Esophagus muscularis mucosa (tissue), 4 donors: ENCODE results near the gene MCUB. TPM values are rescaled to one million over a fixed set of nuclear protein-coding genes. Genes with fewer than 3 reads are reported as not detected.
"Not testable (repeated sequence)": the region's sequence is repeated elsewhere in the genome, so short reads cannot be mapped to it uniquely, and the experiment has no call there.

Experiments
- DNase-seq: peaks from one replicate; pipeline ENCODE4 v3.0.0-alpha.2; 2017; ENCODE audit errors: extremely low spot score
- H3K27ac ChIP-seq, 4 donors: fragments of 200-600 bp; sonication (generic); replicated peaks in 1 of 4; 1 replicate in 3 of 4; 2 replicates in 1 of 4; pipeline ENCODE4 v1.5.1; 2016 to 2019; ENCODE audit warnings: mild to moderate bottlenecking in 1 of 4
- H3K27me3 ChIP-seq, 4 donors: fragments of 200-600 bp; sonication (generic); one replicate each; pipeline versions ENCODE4 v1.5.1 to v1.6.0; 2016 to 2019
- H3K36me3 ChIP-seq, 4 donors: fragments of 200-600 bp; sonication (generic); one replicate each; pipeline ENCODE4 v1.5.1; 2016 to 2019
- H3K4me1 ChIP-seq, 4 donors: fragments of 200-600 bp; sonication (generic); one replicate each; pipeline ENCODE4 v1.5.1; 2016 to 2019
- H3K4me3 ChIP-seq, 4 donors: fragments of 200-600 bp; sonication (generic); 1 replicate in 2 of 4; 2 replicates in 2 of 4; pipeline ENCODE4 v1.5.1; 2016 to 2019; ENCODE audit warnings: mild to moderate bottlenecking in 4 of 4, moderate library complexity in 1 of 4
- H3K9me3 ChIP-seq, 4 donors: fragments of 200-600 bp; sonication (generic); 1 replicate in 3 of 4; 2 replicates in 1 of 4; pipeline ENCODE4 v1.5.1; 2016 to 2019
- CTCF ChIP-seq, 3 experiments: fragments of 200-600 bp in 2 of 3; fragments of 450-650 bp in 1 of 3; sonication (generic) in 2 of 3; IDR thresholded peaks; one replicate each; pipeline ENCODE4 v1.5.1; 2017 to 2019; ENCODE audit warnings: antibody characterized with exemption in 3 of 3, mild to moderate bottlenecking in 2 of 3, moderate library complexity in 1 of 3
- EP300 ChIP-seq: sonication (generic); formaldehyde crosslinking; IDR thresholded peaks from one replicate; pipeline ENCODE4 v1.6.1; 2017; ENCODE audit warnings: antibody characterized with exemption
- POLR2A ChIP-seq: fragments of 450-650 bp; IDR thresholded peaks from one replicate; pipeline ENCODE4 v1.6.1; 2017; ENCODE audit warnings: antibody characterized with exemption, moderate library complexity, mild to moderate bottlenecking, low read depth
- POLR2AphosphoS5 ChIP-seq, 2 donors: sonication (generic); formaldehyde crosslinking; IDR thresholded peaks; one replicate each; pipeline ENCODE4 v1.6.1; 2017; ENCODE audit warnings: antibody characterized with exemption in 2 of 2
- WGBS: methylation state at CpG from one replicate; pipeline ENCODE4 v1.1.5; 2018; 5-methylcytosine and 5-hydroxymethylcytosine counted together
- intact Hi-C: fragments of 100-400 bp; cut with DNase I; formaldehyde crosslinking; loops from one replicate; pipeline ENCODE4 v1.15.1; 2023
- total RNA-seq, 4 donors: library from RNA; depleted of rRNA; stranded (reverse); fragments of >200 nt; gene quantifications; one replicate each; pipeline versions ENCODE4 v1.1.0 to v1.2.1, GENCODE V29; 2016

The MCUB gene
- 10 to 100 TPM in 3 of 4 donors, 1 to 10 TPM in 1; 7.9 to 25.6 (median 15.1) TPM for total RNA-seq

- peaks cover 5 to 31% (median 18%) of the 10 kb centered on the region in 4 donors for H3K4me1 ChIP-seq
- intact Hi-C loops, result loop anchor here (5.0 kb wide), 1 partner anchor 128 kb away; the partner anchor contains the start of gene SEC24B
- peak within 1 kb of the TSS; percentile 63 to 86 (median 69) for H3K4me3 ChIP-seq
- under 1% methylated on average over 50 of the region's 73 CpGs for WGBS
- TF ChIP-seq CTCF (IDR thresholded peaks at IDR 0.05) (no peak), POLR2A (no peak), POLR2AphosphoS5 (IDR thresholded peaks at IDR 0.05) (peak; percentile 75 to 80)
- no peaks in the 10 kb centered on the region for H3K36me3 ChIP-seq
- H3K9me3 ChIP-seq, result no peaks in the 10 kb centered on the region
- peak; percentile 96 for DNase-seq
- H3K27me3 ChIP-seq, result no peaks in the 10 kb centered on the region
- H3K27ac ChIP-seq, result peak within 1 kb of the TSS; percentile 81 to 86 (median 84)
These were observed at the start of gene MCUB for GRCh38 chr4:109559983-109560686. Gene MCUB, plus strand, starts transcription at chr4:109560246. Its CDS starts 92 bp downstream, at chr4:109560338.

GRCh38 chr4:109510687-109511086 lies 49.4 kb upstream of the MCUB start:
- DNase-seq, result no peak
- Histone ChIP-seq H3K36me3 (peaks cover 22 to 95% (median 60%) of the 10 kb centered on the region in 4 donors), H3K4me1 (no peaks in the 10 kb centered on the region), H3K9me3 (no peaks in the 10 kb centered on the region), H3K27me3 (no peaks in the 10 kb centered on the region), H3K27ac (no peak overlapping the region), H3K4me3 (no peak overlapping the region)
- WGBS, result 79% methylated on average over 2 of the region's 2 CpGs
- intact Hi-C loops, result no loop called here
- TF ChIP-seq EP300 (no peak), POLR2AphosphoS5 (IDR thresholded peaks at IDR 0.05) (no peak), CTCF (IDR thresholded peaks at IDR 0.05) (no peak), POLR2A (no peak)

- intact Hi-C loops, result no loop called here
- TF ChIP-seq EP300 (no peak), CTCF (IDR thresholded peaks at IDR 0.05) (no peak), POLR2A (no peak), POLR2AphosphoS5 (IDR thresholded peaks at IDR 0.05) (no peak)
- no peaks in the 10 kb centered on the region for H3K4me1 ChIP-seq
- 55% methylated on average over 2 of the region's 2 CpGs for WGBS
- no peaks in the 10 kb centered on the region for H3K9me3 ChIP-seq
- H3K27me3 ChIP-seq, result no peaks in the 10 kb centered on the region
- DNase-seq, result no peak
- H3K4me3 ChIP-seq, result no peak overlapping the region
- no peak overlapping the region for H3K27ac ChIP-seq
- H3K36me3 ChIP-seq, result peaks cover 22 to 94% (median 67%) of the 10 kb centered on the region in 4 donors
These were observed 48.6 kb upstream of the MCUB start for GRCh38 chr4:109511414-109511813.

GRCh38 chr4:109513368-109513767 lies 46.7 kb upstream of the MCUB start:
- 94% methylated on average over 12 of the region's 12 CpGs for WGBS
- DNase-seq, H3K9me3 ChIP-seq, H3K4me1 ChIP-seq, intact Hi-C loops, H3K27me3 ChIP-seq, H3K27ac ChIP-seq, H3K4me3 ChIP-seq: not testable (repeated sequence)
- H3K36me3 ChIP-seq, result peaks cover 8 to 94% (median 65%) of the 10 kb centered on the region in 4 donors

- intact Hi-C loops, result no loop called here
- H3K36me3 ChIP-seq, result peaks cover 62 to 97% (median 89%) of the 10 kb centered on the region in 4 donors
These were observed 27.9 kb upstream of the MCUB start for GRCh38 chr4:109532182-109532581.

More at GRCh38 chr4:109532182-109532581, 27.9 kb upstream of the MCUB start:
- no peaks in the 10 kb centered on the region for H3K4me1 ChIP-seq
- no peak overlapping the region for H3K4me3 ChIP-seq
- H3K9me3 ChIP-seq, result no peaks in the 10 kb centered on the region
- no peak for TF ChIP-seq EP300
- no peak for TF ChIP-seq POLR2AphosphoS5 (IDR thresholded peaks at IDR 0.05)
- no peak for TF ChIP-seq CTCF (IDR thresholded peaks at IDR 0.05)
- no peak for TF ChIP-seq POLR2A
- H3K27ac ChIP-seq, result no peak overlapping the region
- no peaks in the 10 kb centered on the region for H3K27me3 ChIP-seq
- no peak for DNase-seq
